ENCODE results near the gene BANF1.
A peak's percentile ranks its signal among the peaks of the same experiment; 100 is the strongest.

The BANF1 gene

DNA sequence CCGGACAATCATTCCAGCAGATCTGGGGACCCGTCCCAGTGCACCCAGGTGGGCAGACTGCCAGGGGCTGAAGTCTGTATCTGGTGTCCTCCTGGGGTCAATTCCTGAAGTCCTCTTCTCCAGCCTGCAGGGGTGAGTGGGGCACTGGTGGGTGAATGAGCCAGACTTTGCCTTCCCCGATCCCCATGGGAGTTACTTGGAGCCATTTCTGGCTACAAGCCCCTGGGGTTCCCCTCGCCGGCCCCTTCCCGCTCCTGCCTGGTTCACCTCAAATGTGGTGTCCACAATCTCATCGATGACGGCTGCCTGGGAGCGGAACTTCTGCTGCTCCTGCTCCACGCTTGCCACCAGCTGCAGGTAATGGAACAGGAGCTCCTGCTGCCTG, 14.5 kb downstream of the BANF1 start:
- no peak overlapping the region for H3K27ac ChIP-seq (ENCODE audit: low read depth, low read length)
- H3K9ac ChIP-seq (ENCODE audit: low read length) = no peak overlapping the region
- no peak overlapping the region for H2AFZ ChIP-seq (ENCODE audit: insufficient read depth, low read length, poor library complexity)
- H3K4me1 ChIP-seq (ENCODE audit: control insufficient read depth in 1 of 2, insufficient read depth in 2 of 2, low read length in 2 of 2) = peaks cover 25 to 30% of the 10 kb centered on the region in 2 experiments
- no peak overlapping the region for H2BK5ac ChIP-seq (ENCODE audit: low read depth, low read length, poor library complexity)
- no peak overlapping the region for H3K4ac ChIP-seq (ENCODE audit: low read depth, low read length)
- no peak overlapping the region for H4K12ac ChIP-seq (ENCODE audit: low read depth, low read length)
- H3K23ac ChIP-seq (ENCODE audit: low read length) = no peak overlapping the region
- H2AK5ac ChIP-seq (ENCODE audit: low read length) = no peak overlapping the region
- no peak overlapping the region for H2BK120ac ChIP-seq (ENCODE audit: insufficient read depth, low read length, poor library complexity)
- no peak overlapping the region for H3K14ac ChIP-seq (ENCODE audit: low read length)
- H3K27me3 ChIP-seq (ENCODE audit: insufficient read depth, low read length) = no peaks in the 10 kb centered on the region
- H3K79me1 ChIP-seq (ENCODE audit: low read length) = peaks cover 13% of the 10 kb centered on the region
- peaks cover 1% of the 10 kb centered on the region for H3K9me3 ChIP-seq (ENCODE audit: insufficient read depth, low read depth, low read length)
- H3K4me3 ChIP-seq (ENCODE audit: low read depth, low read length) = no peak overlapping the region
- H3K4me2 ChIP-seq (ENCODE audit: low read length) = no peak overlapping the region
- no peaks in the 10 kb centered on the region for H3K36me3 ChIP-seq (ENCODE audit: control insufficient read depth in 1 of 2, insufficient read depth in 2 of 2, low read length in 2 of 2)
- H2BK12ac ChIP-seq (ENCODE audit: low read length) = no peak overlapping the region
- H4K91ac ChIP-seq (ENCODE audit: low read depth, low read length) = no peak overlapping the region
- peaks cover 3% of the 10 kb centered on the region for H3K79me2 ChIP-seq (ENCODE audit: control insufficient read depth, insufficient read depth, low read length, poor library complexity)
- no peak overlapping the region for H4K8ac ChIP-seq (ENCODE audit: low read depth, low read length)
- H3K18ac ChIP-seq (ENCODE audit: low read length) = no peak overlapping the region
- no peak for DNase-seq
- no CpG with 5 or more reads among the region's 10 CpGs for WGBS (ENCODE audit: extremely low coverage, insufficient coverage, insufficient read length)

DNA sequence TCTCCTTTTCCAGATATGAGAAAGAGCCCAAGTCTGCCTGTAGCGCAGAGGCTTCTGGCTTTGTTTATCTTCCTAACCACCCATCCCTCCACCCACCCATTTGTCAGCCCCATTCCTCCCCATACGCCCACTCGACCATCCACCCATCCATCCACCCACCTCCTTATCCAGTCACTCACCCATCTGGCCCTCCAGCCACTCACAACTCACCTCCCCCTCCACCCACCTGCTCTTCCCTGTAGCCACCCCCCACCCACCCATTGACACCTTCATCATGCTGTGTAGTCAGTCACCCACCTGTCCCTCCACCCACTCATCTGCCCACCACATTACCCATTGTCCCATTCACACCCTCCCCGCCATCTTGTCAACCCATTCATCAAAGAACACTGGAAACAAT, 15.0 kb downstream of the BANF1 start:
- no peak overlapping the region for H3K14ac ChIP-seq (ENCODE audit: low read length)
- H2AFZ ChIP-seq (ENCODE audit: insufficient read depth, low read length, poor library complexity) = no peak overlapping the region
- no peak overlapping the region for H3K9ac ChIP-seq (ENCODE audit: low read length)
- no peak overlapping the region for H3K23ac ChIP-seq (ENCODE audit: low read length)
- H2BK120ac ChIP-seq (ENCODE audit: insufficient read depth, low read length, poor library complexity) = no peak overlapping the region
- no peaks in the 10 kb centered on the region for H3K36me3 ChIP-seq (ENCODE audit: control insufficient read depth in 1 of 2, insufficient read depth in 2 of 2, low read length in 2 of 2)
- H3K4me3 ChIP-seq (ENCODE audit: low read depth, low read length) = no peak overlapping the region
- H3K4me1 ChIP-seq (ENCODE audit: control insufficient read depth in 1 of 2, insufficient read depth in 2 of 2, low read length in 2 of 2) = peaks cover 20 to 25% of the 10 kb centered on the region in 2 experiments
- H4K8ac ChIP-seq (ENCODE audit: low read depth, low read length) = no peak overlapping the region
- no peaks in the 10 kb centered on the region for H3K79me2 ChIP-seq (ENCODE audit: control insufficient read depth, insufficient read depth, low read length, poor library complexity)
- DNase-seq = no peak
- peaks cover 2% of the 10 kb centered on the region for H3K9me3 ChIP-seq (ENCODE audit: insufficient read depth, low read depth, low read length)
- H3K79me1 ChIP-seq (ENCODE audit: low read length) = peaks cover 8% of the 10 kb centered on the region
- H4K91ac ChIP-seq (ENCODE audit: low read depth, low read length) = no peak overlapping the region
- H2BK12ac ChIP-seq (ENCODE audit: low read length) = no peak overlapping the region
- no peak overlapping the region for H2BK5ac ChIP-seq (ENCODE audit: low read depth, low read length, poor library complexity)
- WGBS (ENCODE audit: extremely low coverage, insufficient coverage, insufficient read length) = 100% methylated on average over 2 of the region's 4 CpGs
- H4K12ac ChIP-seq (ENCODE audit: low read depth, low read length) = no peak overlapping the region
- no peak overlapping the region for H2AK5ac ChIP-seq (ENCODE audit: low read length)
- H3K4ac ChIP-seq (ENCODE audit: low read depth, low read length) = no peak overlapping the region
- no peak overlapping the region for H3K27ac ChIP-seq (ENCODE audit: low read depth, low read length)
- no peaks in the 10 kb centered on the region for H3K27me3 ChIP-seq (ENCODE audit: insufficient read depth, low read length)
- no peak overlapping the region for H3K4me2 ChIP-seq (ENCODE audit: low read length)
- no peak overlapping the region for H3K18ac ChIP-seq (ENCODE audit: low read length)

DNA sequence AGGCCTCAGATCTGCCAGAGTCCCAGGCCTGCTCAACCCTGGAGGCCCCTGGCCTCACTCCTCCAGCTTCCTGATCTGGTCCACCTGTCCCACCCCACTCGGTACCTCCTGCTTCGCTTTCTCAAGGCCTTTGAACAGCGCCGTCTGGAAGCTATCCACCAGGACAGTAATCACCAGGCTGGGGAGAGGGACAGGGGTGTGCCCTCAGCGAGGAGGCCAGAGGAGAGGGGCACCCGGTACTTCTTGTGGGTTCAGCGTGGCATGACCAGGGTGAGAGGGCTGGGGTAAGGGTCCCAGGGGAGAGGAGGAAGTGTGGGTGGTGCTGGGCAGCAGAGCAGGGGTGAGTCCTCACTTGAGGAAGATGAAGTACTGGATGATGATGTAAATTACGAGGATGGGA, 17.9 kb downstream of the BANF1 start:
- H3K79me1 ChIP-seq (ENCODE audit: low read length) = no peaks in the 10 kb centered on the region
- H3K27me3 ChIP-seq (ENCODE audit: insufficient read depth, low read length) = no peaks in the 10 kb centered on the region
- H3K79me2 ChIP-seq (ENCODE audit: control insufficient read depth, insufficient read depth, low read length, poor library complexity) = no peaks in the 10 kb centered on the region
- H2BK12ac ChIP-seq (ENCODE audit: low read length) = peak overlapping the region; percentile 71
- H2BK5ac ChIP-seq (ENCODE audit: low read depth, low read length, poor library complexity) = no peak overlapping the region
- peak overlapping the region; percentile 37 for H2BK120ac ChIP-seq (ENCODE audit: insufficient read depth, low read length, poor library complexity)
- no peak overlapping the region for H2AFZ ChIP-seq (ENCODE audit: insufficient read depth, low read length, poor library complexity)
- peak overlapping the region; percentile 42 for H3K14ac ChIP-seq (ENCODE audit: low read length)
- no peak overlapping the region for H4K8ac ChIP-seq (ENCODE audit: low read depth, low read length)
- no CpG with 5 or more reads among the region's 8 CpGs for WGBS (ENCODE audit: extremely low coverage, insufficient coverage, insufficient read length)
- H3K4ac ChIP-seq (ENCODE audit: low read depth, low read length) = no peak overlapping the region
- H2AK5ac ChIP-seq (ENCODE audit: low read length) = peak overlapping the region; percentile 72
- H3K36me3 ChIP-seq (ENCODE audit: control insufficient read depth in 1 of 2, insufficient read depth in 2 of 2, low read length in 2 of 2) = no peaks in the 10 kb centered on the region
- H3K9ac ChIP-seq (ENCODE audit: low read length) = no peak overlapping the region
- H4K91ac ChIP-seq (ENCODE audit: low read depth, low read length) = no peak overlapping the region
- H3K23ac ChIP-seq (ENCODE audit: low read length) = no peak overlapping the region
- H3K18ac ChIP-seq (ENCODE audit: low read length) = no peak overlapping the region
- H3K27ac ChIP-seq (ENCODE audit: low read depth, low read length) = no peak overlapping the region
- no peak for DNase-seq
- H3K4me2 ChIP-seq (ENCODE audit: low read length) = no peak overlapping the region
- peaks cover 6 to 7% of the 10 kb centered on the region in 2 experiments for H3K4me1 ChIP-seq (ENCODE audit: control insufficient read depth in 1 of 2, insufficient read depth in 2 of 2, low read length in 2 of 2)
- peaks cover 2% of the 10 kb centered on the region for H3K9me3 ChIP-seq (ENCODE audit: insufficient read depth, low read depth, low read length)
- H4K12ac ChIP-seq (ENCODE audit: low read depth, low read length) = no peak overlapping the region
- no peak overlapping the region for H3K4me3 ChIP-seq (ENCODE audit: low read depth, low read length)

DNA sequence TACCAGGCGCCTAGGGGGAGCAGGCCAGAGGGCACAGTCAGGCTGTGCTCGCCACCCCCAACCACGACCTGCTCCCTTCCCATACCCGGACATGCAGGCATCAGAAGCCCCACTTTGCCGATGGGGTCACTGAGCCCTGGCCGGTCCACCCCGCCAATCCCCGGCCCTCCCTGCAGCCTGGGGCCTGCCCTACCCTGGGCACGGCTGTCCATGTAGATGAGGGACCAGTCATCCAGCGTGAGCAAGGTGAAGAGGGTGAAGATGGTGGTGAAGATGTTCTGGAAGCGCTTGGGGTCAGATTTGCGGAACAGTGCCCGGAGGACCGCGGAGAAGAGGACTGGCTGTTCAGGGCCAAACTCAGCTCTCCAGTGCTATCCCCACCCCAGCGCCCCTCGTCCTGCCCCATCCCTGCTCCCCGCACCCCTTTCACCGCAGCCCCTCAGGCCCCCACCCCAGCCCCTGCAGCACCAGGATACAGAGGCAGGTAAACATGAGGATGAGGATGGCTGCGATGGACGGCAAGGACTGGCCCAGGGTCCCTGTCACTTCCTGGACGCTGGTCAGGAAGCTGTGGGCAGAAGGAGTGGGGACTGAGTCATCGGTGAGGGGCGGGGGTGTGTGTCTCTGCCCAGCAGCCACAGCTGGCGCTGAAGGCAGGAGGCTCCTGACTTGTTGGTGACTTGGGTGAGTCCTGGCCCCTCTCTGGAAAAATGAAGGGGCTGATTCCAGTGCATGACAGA, 18.5 kb downstream of the BANF1 start:
- H3K18ac ChIP-seq (ENCODE audit: low read length) = no peak overlapping the region
- DNase-seq = peak; percentile 78 to 79
- WGBS (ENCODE audit: extremely low coverage, insufficient coverage, insufficient read length) = no CpG with 5 or more reads among the region's 25 CpGs
- H2AK5ac ChIP-seq (ENCODE audit: low read length) = peak overlapping the region; percentile 22
- H3K9me3 ChIP-seq (ENCODE audit: insufficient read depth, low read depth, low read length) = peaks cover 4% of the 10 kb centered on the region
- no peak overlapping the region for H3K4me2 ChIP-seq (ENCODE audit: low read length)
- no peak overlapping the region for H3K27ac ChIP-seq (ENCODE audit: low read depth, low read length)
- H3K27me3 ChIP-seq (ENCODE audit: insufficient read depth, low read length) = no peaks in the 10 kb centered on the region
- peak overlapping the region; percentile 71 for H2BK12ac ChIP-seq (ENCODE audit: low read length)
- no peak overlapping the region for H2BK120ac ChIP-seq (ENCODE audit: insufficient read depth, low read length, poor library complexity)
- H2BK5ac ChIP-seq (ENCODE audit: low read depth, low read length, poor library complexity) = no peak overlapping the region
- H3K4me1 ChIP-seq (ENCODE audit: control insufficient read depth in 1 of 2, insufficient read depth in 2 of 2, low read length in 2 of 2) = peaks cover 0 to 3% of the 10 kb centered on the region in 2 experiments
- no peaks in the 10 kb centered on the region for H3K36me3 ChIP-seq (ENCODE audit: control insufficient read depth in 1 of 2, insufficient read depth in 2 of 2, low read length in 2 of 2)
- no peak overlapping the region for H4K8ac ChIP-seq (ENCODE audit: low read depth, low read length)
- H3K79me1 ChIP-seq (ENCODE audit: low read length) = no peaks in the 10 kb centered on the region
- H3K9ac ChIP-seq (ENCODE audit: low read length) = no peak overlapping the region
- no peak overlapping the region for H3K23ac ChIP-seq (ENCODE audit: low read length)
- no peaks in the 10 kb centered on the region for H3K79me2 ChIP-seq (ENCODE audit: control insufficient read depth, insufficient read depth, low read length, poor library complexity)
- no peak overlapping the region for H4K12ac ChIP-seq (ENCODE audit: low read depth, low read length)
- H3K4ac ChIP-seq (ENCODE audit: low read depth, low read length) = no peak overlapping the region
- H3K4me3 ChIP-seq (ENCODE audit: low read depth, low read length) = no peak overlapping the region
- no peak overlapping the region for H3K14ac ChIP-seq (ENCODE audit: low read length)
- H4K91ac ChIP-seq (ENCODE audit: low read depth, low read length) = no peak overlapping the region
- no peak overlapping the region for H2AFZ ChIP-seq (ENCODE audit: insufficient read depth, low read length, poor library complexity)

Data from trophoblast cell (in vitro differentiated cells and primary cell).